ENCODE results near the gene MAP3K1. TPM values are rescaled to one million over a fixed set of nuclear protein-coding genes. Genes with fewer than 3 reads are reported as not detected.
"Not testable (repeated sequence)": the region's sequence is repeated elsewhere in the genome, so short reads cannot be mapped to it uniquely, and the experiment has no call there.

MAP3K1 gene
- total RNA-seq, result 125 TPM

DNA sequence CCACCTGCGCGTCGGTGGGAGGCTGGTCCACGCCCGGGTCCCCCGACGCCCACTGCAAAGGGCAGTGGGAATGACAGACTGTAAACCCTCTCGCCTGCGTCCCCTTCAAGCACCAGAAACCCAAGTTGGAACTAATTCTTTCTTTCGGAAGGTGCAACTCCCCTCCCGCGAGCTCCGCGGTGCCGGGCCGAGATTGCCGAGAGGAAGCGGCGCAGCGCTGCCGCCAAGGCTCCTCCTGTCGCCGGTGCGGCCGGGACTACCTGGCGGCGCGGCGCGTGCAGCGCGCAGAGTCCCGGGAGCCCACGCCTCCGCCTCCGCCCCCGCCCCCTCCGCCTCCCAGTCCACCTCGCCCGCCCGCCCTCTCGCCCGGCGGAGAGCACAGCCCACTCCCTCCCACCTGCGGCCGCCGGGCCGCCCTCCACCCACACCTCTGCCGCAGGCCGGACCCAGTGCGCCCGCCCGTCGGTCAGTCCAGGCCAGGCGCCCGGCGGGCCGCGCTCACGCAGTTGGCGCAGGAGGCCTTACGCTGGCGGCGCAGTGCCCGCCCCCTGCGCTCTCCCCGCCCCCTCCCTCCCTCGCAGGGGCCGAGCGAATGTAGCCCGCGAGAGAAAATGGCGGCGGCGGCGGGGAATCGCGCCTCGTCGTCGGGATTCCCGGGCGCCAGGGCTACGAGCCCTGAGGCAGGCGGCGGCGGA is at the start of gene MAP3K1:
Gene MAP3K1, plus strand, starts transcription at position 587 of the 695 bp plus-strand sequence. Its CDS starts 25 bp downstream, at position 612.
- no peaks in the 10 kb centered on the region for H3K27me3 ChIP-seq (ENCODE audit: insufficient read depth, low read length)
- H3K4me1 ChIP-seq (ENCODE audit: insufficient read depth, low read length), result peaks cover 33% of the 10 kb centered on the region
- H3K4me3 ChIP-seq (ENCODE audit: low read length), result peak within 1 kb of the TSS; percentile 89
- no peaks in the 10 kb centered on the region for H3K9me3 ChIP-seq (ENCODE audit: low read depth, low read length)

- H3K4me3 ChIP-seq (ENCODE audit: low read length), result no peak overlapping the region
- no peaks in the 10 kb centered on the region for H3K9me3 ChIP-seq (ENCODE audit: low read depth, low read length)
- H3K27me3 ChIP-seq (ENCODE audit: insufficient read depth, low read length), result no peaks in the 10 kb centered on the region
- peaks cover 25% of the 10 kb centered on the region for H3K4me1 ChIP-seq (ENCODE audit: insufficient read depth, low read length)
Measured at GRCh38 chr5:56766926-56767325, 48.4 kb upstream of the MAP3K1 start.

DNA sequence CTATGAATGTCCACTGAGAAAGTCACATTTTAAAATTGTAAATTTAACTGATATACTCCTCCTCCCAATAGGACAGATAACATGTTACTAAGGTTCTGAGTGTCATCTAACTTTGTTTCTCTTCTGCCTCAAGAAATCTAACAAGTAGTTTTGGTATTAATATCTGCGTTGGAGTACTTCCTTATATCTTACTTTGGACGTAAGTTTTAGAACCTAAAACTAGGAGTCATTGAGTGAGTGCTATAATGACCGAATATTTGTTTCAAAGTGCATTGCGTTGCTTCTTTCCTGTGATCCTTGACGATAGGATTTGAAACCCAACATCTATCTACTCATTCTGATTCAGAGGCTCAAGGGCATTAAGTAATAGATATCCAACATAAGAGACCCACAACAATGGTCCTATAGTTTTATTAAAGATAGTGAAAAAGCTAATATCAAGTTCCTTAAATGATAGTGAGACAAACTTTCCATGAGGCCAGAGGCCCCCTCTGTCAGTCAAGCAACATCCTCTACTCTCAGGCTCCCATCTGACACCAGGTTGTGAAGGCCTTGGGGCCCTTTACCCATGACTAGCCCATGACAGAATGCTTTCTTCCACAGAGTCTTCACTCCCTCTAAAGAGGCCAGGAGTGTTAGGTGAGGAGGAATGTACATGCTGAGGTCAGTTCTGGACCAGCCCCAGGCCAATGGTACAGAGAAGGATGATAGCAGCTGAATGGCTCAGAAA is 45.3 kb upstream of the MAP3K1 start:
- H3K4me1 ChIP-seq (ENCODE audit: insufficient read depth, low read length), result peaks cover 5% of the 10 kb centered on the region
- H3K4me3 ChIP-seq (ENCODE audit: low read length), result no peak overlapping the region
- no peaks in the 10 kb centered on the region for H3K9me3 ChIP-seq (ENCODE audit: low read depth, low read length)
- H3K27me3 ChIP-seq (ENCODE audit: insufficient read depth, low read length), result no peaks in the 10 kb centered on the region

DNA sequence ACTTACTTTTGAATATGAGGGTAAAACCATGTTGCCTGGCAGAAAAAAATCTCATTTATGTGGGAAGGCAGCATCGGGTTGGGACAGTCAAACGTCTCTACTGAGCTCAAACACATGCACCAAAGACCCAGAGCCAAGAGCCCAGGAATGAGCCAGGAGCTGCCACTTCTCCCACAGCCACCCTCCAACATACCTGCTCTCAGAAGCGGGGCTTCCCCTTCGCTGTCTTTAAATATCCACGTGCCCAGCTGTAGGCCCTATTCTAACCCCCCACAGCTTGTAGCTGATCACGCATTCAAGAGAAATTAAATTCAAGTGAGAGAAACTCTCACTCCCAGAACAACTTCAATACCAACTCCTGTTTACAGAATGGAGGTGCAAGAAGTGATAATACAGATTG is 42.6 kb upstream of the MAP3K1 start:
- no peaks in the 10 kb centered on the region for H3K27me3 ChIP-seq (ENCODE audit: insufficient read depth, low read length)
- peaks cover 5% of the 10 kb centered on the region for H3K4me1 ChIP-seq (ENCODE audit: insufficient read depth, low read length)
- H3K9me3 ChIP-seq (ENCODE audit: low read depth, low read length), result no peaks in the 10 kb centered on the region
- H3K4me3 ChIP-seq (ENCODE audit: low read length), result no peak overlapping the region

GRCh38 chr5:56774957-56775356 is 40.4 kb upstream of the MAP3K1 start:
- peaks cover 5% of the 10 kb centered on the region for H3K4me1 ChIP-seq (ENCODE audit: insufficient read depth, low read length)
- H3K4me3 ChIP-seq (ENCODE audit: low read length), result no peak overlapping the region
- no peaks in the 10 kb centered on the region for H3K9me3 ChIP-seq (ENCODE audit: low read depth, low read length)
- no peaks in the 10 kb centered on the region for H3K27me3 ChIP-seq (ENCODE audit: insufficient read depth, low read length)

DNA sequence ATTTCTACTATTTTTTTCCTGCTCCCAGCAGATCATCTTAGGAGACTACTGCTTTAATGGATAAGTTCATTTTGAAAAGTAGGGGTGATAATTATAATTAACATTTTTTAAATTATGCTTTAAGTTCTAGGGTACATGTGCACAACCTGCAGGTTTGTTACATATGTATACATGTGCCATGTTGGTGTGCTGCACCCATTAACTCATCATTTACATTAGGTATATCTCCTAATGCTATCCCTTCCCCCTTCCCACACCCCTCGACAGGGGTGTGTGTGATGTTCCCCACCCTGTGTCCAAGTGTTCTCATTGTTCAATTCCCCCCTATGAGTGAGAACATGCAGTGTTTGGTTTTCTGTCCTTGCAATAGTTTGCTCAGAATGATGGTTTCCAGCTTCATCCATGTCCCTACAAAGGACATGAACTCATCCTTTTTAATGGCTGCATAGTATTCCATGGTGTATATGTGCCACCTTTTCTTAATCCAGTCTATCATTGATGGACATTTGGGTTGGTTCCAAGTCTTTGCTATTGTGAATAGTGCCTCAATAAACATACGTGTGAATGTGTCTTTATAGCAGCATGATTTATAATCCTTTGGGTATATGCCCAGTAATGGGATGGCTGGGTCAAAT is 39.0 kb upstream of the MAP3K1 start:
- H3K9me3 ChIP-seq (ENCODE audit: low read depth, low read length); H3K4me1 ChIP-seq (ENCODE audit: insufficient read depth, low read length); H3K4me3 ChIP-seq (ENCODE audit: low read length); H3K27me3 ChIP-seq (ENCODE audit: insufficient read depth, low read length): not testable (repeated sequence)

DNA sequence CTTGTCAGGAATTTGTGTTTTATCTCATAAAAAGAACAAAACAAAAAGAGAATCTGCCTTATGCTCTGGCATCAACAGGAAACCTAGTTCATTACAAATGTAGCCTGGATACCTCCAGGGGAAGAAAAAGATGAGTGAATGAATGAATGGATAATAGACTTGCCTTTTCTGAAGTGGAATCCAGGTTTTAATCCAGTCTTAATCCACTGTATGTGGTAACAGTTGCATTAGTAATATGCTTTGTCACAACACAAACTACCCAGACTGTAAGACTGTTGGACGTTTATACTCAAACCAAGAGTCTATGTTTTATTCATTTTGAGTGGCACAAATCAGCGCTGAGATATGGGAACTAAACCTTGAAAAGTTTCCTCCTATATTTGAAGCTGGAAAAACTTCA is 32.1 kb upstream of the MAP3K1 start:
- Histone ChIP-seq H3K9me3 (ENCODE audit: low read depth, low read length) (no peaks in the 10 kb centered on the region), H3K4me1 (ENCODE audit: insufficient read depth, low read length) (no peaks in the 10 kb centered on the region), H3K27me3 (ENCODE audit: insufficient read depth, low read length) (no peaks in the 10 kb centered on the region), H3K4me3 (ENCODE audit: low read length) (no peak overlapping the region)

GRCh38 chr5:56786346-56786745 is 29.0 kb upstream of the MAP3K1 start:
- Histone ChIP-seq H3K4me3 (ENCODE audit: low read length) (no peak overlapping the region), H3K9me3 (ENCODE audit: low read depth, low read length) (no peaks in the 10 kb centered on the region), H3K27me3 (ENCODE audit: insufficient read depth, low read length) (no peaks in the 10 kb centered on the region), H3K4me1 (ENCODE audit: insufficient read depth, low read length) (no peaks in the 10 kb centered on the region)

DNA sequence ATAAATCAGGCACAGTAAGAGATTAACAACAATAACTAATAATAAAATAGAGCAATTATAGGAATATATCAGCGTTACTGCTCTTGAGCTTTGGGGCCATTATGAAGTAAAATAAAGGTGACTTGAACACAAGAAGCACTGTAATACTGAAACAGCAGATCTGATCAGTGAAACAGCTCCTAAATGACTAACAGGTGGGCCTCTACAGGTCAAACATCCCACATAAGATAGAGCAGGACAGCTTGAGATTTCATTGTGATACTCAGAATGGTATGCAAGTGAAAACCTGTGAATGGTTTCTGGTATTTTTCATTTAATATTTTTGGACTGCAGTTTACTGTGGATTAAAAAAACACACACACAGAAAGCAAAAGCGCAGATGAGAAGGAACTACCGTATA is 24.0 kb upstream of the MAP3K1 start:
- Histone ChIP-seq H3K4me3 (ENCODE audit: low read length) (no peak overlapping the region), H3K4me1 (ENCODE audit: insufficient read depth, low read length) (no peaks in the 10 kb centered on the region), H3K27me3 (ENCODE audit: insufficient read depth, low read length) (no peaks in the 10 kb centered on the region), H3K9me3 (ENCODE audit: low read depth, low read length) (no peaks in the 10 kb centered on the region)

DNA sequence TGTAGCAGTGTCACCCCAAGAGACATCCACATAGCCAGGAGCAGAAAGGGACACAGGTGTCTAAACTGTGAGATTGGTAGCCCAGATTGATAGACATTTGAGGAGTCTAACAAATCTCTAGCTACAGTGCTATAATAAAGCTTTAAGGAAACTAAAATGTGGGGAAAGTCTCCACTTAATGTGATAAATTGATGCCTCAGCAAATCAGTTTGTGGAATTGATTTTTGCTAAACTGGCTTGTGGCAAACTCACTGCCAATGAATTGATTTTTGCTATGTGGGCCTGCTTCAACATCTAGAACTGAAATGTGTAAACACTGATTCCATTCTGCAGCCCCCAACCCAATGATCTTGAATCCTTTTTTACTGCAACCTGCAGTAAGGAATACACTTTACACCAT is 16.8 kb upstream of the MAP3K1 start:
- Histone ChIP-seq H3K4me3 (ENCODE audit: low read length) (no peak overlapping the region), H3K9me3 (ENCODE audit: low read depth, low read length) (no peaks in the 10 kb centered on the region), H3K27me3 (ENCODE audit: insufficient read depth, low read length) (no peaks in the 10 kb centered on the region), H3K4me1 (ENCODE audit: insufficient read depth, low read length) (no peaks in the 10 kb centered on the region)

DNA sequence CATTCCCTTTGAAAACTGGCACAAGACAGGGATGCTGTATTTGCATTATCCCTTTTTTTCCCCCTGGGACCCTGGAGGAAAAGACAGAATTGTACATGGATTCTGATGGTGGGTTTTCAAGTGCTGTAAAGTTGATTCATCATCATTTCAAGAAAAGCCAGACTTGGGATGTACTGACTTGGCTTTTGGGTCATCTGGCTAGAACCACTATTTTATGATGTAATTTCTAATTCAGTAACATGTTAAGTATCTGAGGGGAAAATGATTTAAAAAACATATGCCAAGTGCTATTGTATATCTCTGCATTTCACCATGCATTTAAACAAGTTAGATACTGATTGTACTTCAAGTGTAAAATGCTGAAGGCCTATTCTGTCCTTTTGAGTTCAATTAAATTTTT is 15.2 kb upstream of the MAP3K1 start:
- Histone ChIP-seq H3K4me1 (ENCODE audit: insufficient read depth, low read length) (no peaks in the 10 kb centered on the region), H3K27me3 (ENCODE audit: insufficient read depth, low read length) (no peaks in the 10 kb centered on the region), H3K4me3 (ENCODE audit: low read length) (no peak overlapping the region), H3K9me3 (ENCODE audit: low read depth, low read length) (no peaks in the 10 kb centered on the region)

- no peak overlapping the region for H3K4me3 ChIP-seq (ENCODE audit: low read length)
Measured at GRCh38 chr5:56801256-56801655, 14.1 kb upstream of the MAP3K1 start.

GRCh38 chr5:56802205-56802604 is 13.1 kb upstream of the MAP3K1 start:
- no peak overlapping the region for H3K4me3 ChIP-seq (ENCODE audit: low read length)
- H3K27me3 ChIP-seq (ENCODE audit: insufficient read depth, low read length), result no peaks in the 10 kb centered on the region
- H3K4me1 ChIP-seq (ENCODE audit: insufficient read depth, low read length), result no peaks in the 10 kb centered on the region
- no peaks in the 10 kb centered on the region for H3K9me3 ChIP-seq (ENCODE audit: low read depth, low read length)

More at GRCh38 chr5:56801256-56801655, 14.1 kb upstream of the MAP3K1 start:
- Histone ChIP-seq H3K4me1 (ENCODE audit: insufficient read depth, low read length) (no peaks in the 10 kb centered on the region), H3K27me3 (ENCODE audit: insufficient read depth, low read length) (no peaks in the 10 kb centered on the region), H3K9me3 (ENCODE audit: low read depth, low read length) (no peaks in the 10 kb centered on the region)

- no peaks in the 10 kb centered on the region for H3K9me3 ChIP-seq (ENCODE audit: low read depth, low read length)
- H3K27me3 ChIP-seq (ENCODE audit: insufficient read depth, low read length), result no peaks in the 10 kb centered on the region
- peaks cover 4% of the 10 kb centered on the region for H3K4me1 ChIP-seq (ENCODE audit: insufficient read depth, low read length)
- H3K4me3 ChIP-seq (ENCODE audit: low read length), result no peak overlapping the region
Measured at GRCh38 chr5:56803025-56803424, 12.3 kb upstream of the MAP3K1 start.

DNA sequence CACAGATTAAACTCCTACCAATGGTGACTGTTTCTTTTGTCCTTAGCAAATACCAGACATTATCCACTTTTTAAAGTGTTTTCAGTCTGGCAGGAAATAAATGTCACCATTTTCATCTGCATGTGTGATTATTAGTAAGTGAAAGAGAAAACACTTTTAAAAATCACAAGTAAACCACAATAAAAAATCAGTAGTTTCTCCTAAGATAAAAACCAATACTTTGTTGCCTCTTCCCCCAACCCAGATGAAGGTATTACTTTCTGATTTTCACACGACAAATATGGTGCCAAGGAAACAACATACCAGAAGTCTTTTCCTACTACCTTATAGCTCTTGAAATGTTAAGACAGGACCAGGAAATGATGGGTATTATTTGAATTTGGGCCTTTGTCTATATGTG is 11.5 kb upstream of the MAP3K1 start:
- no peaks in the 10 kb centered on the region for H3K9me3 ChIP-seq (ENCODE audit: low read depth, low read length)
- H3K27me3 ChIP-seq (ENCODE audit: insufficient read depth, low read length), result no peaks in the 10 kb centered on the region
- peaks cover 5% of the 10 kb centered on the region for H3K4me1 ChIP-seq (ENCODE audit: insufficient read depth, low read length)
- H3K4me3 ChIP-seq (ENCODE audit: low read length), result no peak overlapping the region

Measured in mononuclear cell (primary cell).